ENCODE measurements around the gene KLHL22. TPM values are rescaled to one million over a fixed set of nuclear protein-coding genes. Genes with fewer than 3 reads are reported as not detected.

The KLHL22 gene
- total RNA-seq, 1 experiment from 2014 or later: 14.5 TPM

- BruUV-seq (replicated peaks): no TSS peak
- no peak overlapping the region for H3K4me3 ChIP-seq (ENCODE audit: low read depth in 2 of 2, low read length in 2 of 2)
- ATAC-seq (no peak), DNase-seq (ENCODE audit: low read depth, low spot score) (no peak)
- H3K27ac ChIP-seq (ENCODE audit: low read length): no peak overlapping the region
- intact Hi-C loops (cut with micrococcal nuclease; ENCODE audit: unreplicated experiment): no loop called here
- POLR2A ChIA-PET: no interaction called here
- CTCF ChIA-PET: interaction anchor here (0.5 kb wide), 1 partner anchor 11 kb away, joined by 6 read pairs; no protein-coding TSS in a partner anchor
- no peaks in the 10 kb centered on the region for H3K36me3 ChIP-seq (ENCODE audit: control insufficient read depth, insufficient read depth, low read length)
- no peaks in the 10 kb centered on the region for H3K9me3 ChIP-seq (ENCODE audit: control insufficient read depth, insufficient read depth, low read depth, low read length)
- no peaks in the 10 kb centered on the region for H3K4me1 ChIP-seq (ENCODE audit: control insufficient read depth, insufficient read depth, low read length)
- no peak for TF ChIP-seq REST (IDR thresholded peaks at IDR 0.05; ENCODE audit: insufficient read depth in 1 of 2, low read depth in 2 of 2, low read length in 1 of 2)
- TF ChIP-seq SIN3A (IDR thresholded peaks at IDR 0.05; ENCODE audit: borderline replicate concordance, insufficient read depth, low read depth, low read length): no peak
- no peak for TF ChIP-seq TCF7L2 (IDR thresholded peaks at IDR 0.05; ENCODE audit: low read depth, low read length)
- TF ChIP-seq CTCF (IDR thresholded peaks at IDR 0.05): no peak
- TF ChIP-seq POLR2AphosphoS5 (IDR thresholded peaks at IDR 0.05; ENCODE audit: low read depth, low read length): no peak
- in situ Hi-C loops (cut with HindIII; ENCODE audit: low pct_unique_long_range_greater_than_20kb, low sequenced_read_pairs): no loop called here
- H3K27me3 ChIP-seq (ENCODE audit: control insufficient read depth, insufficient read depth, low read length): no peaks in the 10 kb centered on the region
Observed at GRCh38 chr22:20407829-20408228, 87.8 kb downstream of the KLHL22 start.

- in situ Hi-C loops (cut with HindIII; ENCODE audit: low pct_unique_long_range_greater_than_20kb, low sequenced_read_pairs) (no loop called here), intact Hi-C loops (cut with micrococcal nuclease; ENCODE audit: unreplicated experiment) (no loop called here)
- H3K27me3 ChIP-seq (ENCODE audit: control insufficient read depth, insufficient read depth, low read length): no peaks in the 10 kb centered on the region
- no peak overlapping the region for H3K27ac ChIP-seq (ENCODE audit: low read length)
- CTCF ChIA-PET: no interaction called here
- H3K4me3 ChIP-seq (ENCODE audit: low read depth in 2 of 2, low read length in 2 of 2): no peak overlapping the region
- no peak for ATAC-seq
- no peaks in the 10 kb centered on the region for H3K36me3 ChIP-seq (ENCODE audit: control insufficient read depth, insufficient read depth, low read length)
- DNase-seq (ENCODE audit: low read depth, low spot score): no peak
- no peak for TF ChIP-seq CTCF (IDR thresholded peaks at IDR 0.05)
- TF ChIP-seq POLR2AphosphoS5 (IDR thresholded peaks at IDR 0.05; ENCODE audit: low read depth, low read length): no peak
- no peak for TF ChIP-seq SIN3A (IDR thresholded peaks at IDR 0.05; ENCODE audit: borderline replicate concordance, insufficient read depth, low read depth, low read length)
- no peak for TF ChIP-seq REST (IDR thresholded peaks at IDR 0.05; ENCODE audit: insufficient read depth in 1 of 2, low read depth in 2 of 2, low read length in 1 of 2)
- TF ChIP-seq TCF7L2 (IDR thresholded peaks at IDR 0.05; ENCODE audit: low read depth, low read length): no peak
- POLR2A ChIA-PET: no interaction called here
- TSS peak; percentile 54 for BruUV-seq (replicated peaks)
- H3K9me3 ChIP-seq (ENCODE audit: control insufficient read depth, insufficient read depth, low read depth, low read length): no peaks in the 10 kb centered on the region
- H3K4me1 ChIP-seq (ENCODE audit: control insufficient read depth, insufficient read depth, low read length): no peaks in the 10 kb centered on the region
Observed at GRCh38 chr22:20406686-20407408, 88.7 kb downstream of the KLHL22 start.

Data from Panc1 (cell line).